Measurements from ENCODE around the gene RAP1A. TPM values are rescaled to one million over a fixed set of nuclear protein-coding genes. Genes with fewer than 3 reads are reported as not detected.

RAP1A gene
- total and polyA plus RNA-seq, 2 donors (not counting 3 experiments of a cell fraction or from before 2014, with no cell fraction given), result 17.8 to 56.4 TPM

- CTCF ChIA-PET, result interaction anchor here (1.0 to 2.4 kb wide), 2 partner anchors 37 to 80 kb away, joined by 3 to 8 read pairs; no protein-coding TSS in a partner anchor
- dilution Hi-C loops (cut with MboI; ENCODE audit: extremely low pct_ligation_motif_present, low sequenced_read_pairs) (no loop called here), intact Hi-C loops (cut with micrococcal nuclease) (no loop called here)
- H3K4me1 ChIP-seq (ENCODE audit: control insufficient read depth, extremely low read depth, insufficient read depth, low read length), result peaks cover 8% of the 10 kb centered on the region
- H3K9me1 ChIP-seq (replicated peaks; ENCODE audit: control insufficient read depth, extremely low read depth, insufficient read depth, low read length), result no peaks in the 10 kb centered on the region
- no peak overlapping the region for H3K27ac ChIP-seq (ENCODE audit: insufficient read depth, low read depth, low read length)
- no TSS peak for BruUV-seq (replicated peaks)
- no peak overlapping the region for H3K4me3 ChIP-seq (replicated peaks in 1 of 3; ENCODE audit: insufficient read depth in 1 of 3, low read depth in 1 of 3, low read length in 3 of 3)
- DNase-seq (ENCODE audit: low read depth, low spot score) (no peak), FAIRE-seq (no peak)
- H3K9ac ChIP-seq (replicated peaks; ENCODE audit: extremely low read depth, insufficient read depth, low read length), result no peak overlapping the region
- H4K20me1 ChIP-seq (replicated peaks; ENCODE audit: control insufficient read depth, extremely low read depth, insufficient read depth, low read length), result no peaks in the 10 kb centered on the region
- peaks cover 0 to 8% of the 10 kb centered on the region in 2 experiments for H3K27me3 ChIP-seq (ENCODE audit: control insufficient read depth in 2 of 2, insufficient read depth in 2 of 2, low read length in 2 of 2)
- H2AFZ ChIP-seq (ENCODE audit: low read depth, low read length), result no peak overlapping the region
- H3K4me2 ChIP-seq (ENCODE audit: insufficient read depth, low read length), result no peak overlapping the region
- H3K79me2 ChIP-seq (ENCODE audit: control insufficient read depth, insufficient read depth, low read length), result no peaks in the 10 kb centered on the region
- H3K9me3 ChIP-seq (replicated peaks; ENCODE audit: control insufficient read depth, insufficient read depth, low read length), result no peaks in the 10 kb centered on the region
- POLR2A ChIA-PET, result interaction anchor here (0.5 kb wide), 1 partner anchor 81 kb away, joined by 4 read pairs; no protein-coding TSS in a partner anchor
- TF ChIP-seq, protein P1, sequence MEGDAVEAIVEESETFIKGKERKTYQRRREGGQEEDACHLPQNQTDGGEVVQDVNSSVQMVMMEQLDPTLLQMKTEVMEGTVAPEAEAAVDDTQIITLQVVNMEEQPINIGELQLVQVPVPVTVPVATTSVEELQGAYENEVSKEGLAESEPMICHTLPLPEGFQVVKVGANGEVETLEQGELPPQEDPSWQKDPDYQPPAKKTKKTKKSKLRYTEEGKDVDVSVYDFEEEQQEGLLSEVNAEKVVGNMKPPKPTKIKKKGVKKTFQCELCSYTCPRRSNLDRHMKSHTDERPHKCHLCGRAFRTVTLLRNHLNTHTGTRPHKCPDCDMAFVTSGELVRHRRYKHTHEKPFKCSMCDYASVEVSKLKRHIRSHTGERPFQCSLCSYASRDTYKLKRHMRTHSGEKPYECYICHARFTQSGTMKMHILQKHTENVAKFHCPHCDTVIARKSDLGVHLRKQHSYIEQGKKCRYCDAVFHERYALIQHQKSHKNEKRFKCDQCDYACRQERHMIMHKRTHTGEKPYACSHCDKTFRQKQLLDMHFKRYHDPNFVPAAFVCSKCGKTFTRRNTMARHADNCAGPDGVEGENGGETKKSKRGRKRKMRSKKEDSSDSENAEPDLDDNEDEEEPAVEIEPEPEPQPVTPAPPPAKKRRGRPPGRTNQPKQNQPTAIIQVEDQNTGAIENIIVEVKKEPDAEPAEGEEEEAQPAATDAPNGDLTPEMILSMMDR (IDR thresholded peaks at IDR 0.05; ENCODE audit: extremely low read depth in 1 of 2, insufficient read depth in 1 of 2, low read depth in 1 of 2, low read length in 2 of 2), result no peak
- TF ChIP-seq JUN (IDR thresholded peaks at IDR 0.05; ENCODE audit: borderline replicate concordance, insufficient read depth, insufficient read length, low read depth) (no peak), GATA2 (IDR thresholded peaks at IDR 0.05; ENCODE audit: insufficient read depth, insufficient read length, low read depth, low read length) (no peak), FOS (IDR thresholded peaks at IDR 0.05; ENCODE audit: borderline replicate concordance, insufficient read depth, low read length) (no peak), EZH2 (IDR thresholded peaks at IDR 0.05; ENCODE audit: borderline replicate concordance, low read depth, low read length, severe bottlenecking) (no peak), POLR2AphosphoS5 (IDR thresholded peaks at IDR 0.05; ENCODE audit: insufficient read depth, low read depth, low read length) (no peak), POLR2A (IDR thresholded peaks at IDR 0.05; ENCODE audit: low read depth, low read length) (no peak), MAX (IDR thresholded peaks at IDR 0.05; ENCODE audit: insufficient read depth, insufficient read length) (no peak), MYC (IDR thresholded peaks at IDR 0.05; ENCODE audit: low read depth, low read length) (no peak)
- no peaks in the 10 kb centered on the region for H3K36me3 ChIP-seq (ENCODE audit: control insufficient read depth in 2 of 2, extremely low read depth in 1 of 2, insufficient read depth in 2 of 2, low read length in 2 of 2)
Measured at GRCh38 chr1:111587509-111588174, 31.9 kb upstream of the RAP1A start.
